ENCODE measurements around the gene MST1. TPM values are rescaled to one million over a fixed set of nuclear protein-coding genes. Genes with fewer than 3 reads are reported as not detected.

The MST1 gene
- total RNA-seq: 10 to 100 TPM; 10.2 to 32.2 TPM

DNA sequence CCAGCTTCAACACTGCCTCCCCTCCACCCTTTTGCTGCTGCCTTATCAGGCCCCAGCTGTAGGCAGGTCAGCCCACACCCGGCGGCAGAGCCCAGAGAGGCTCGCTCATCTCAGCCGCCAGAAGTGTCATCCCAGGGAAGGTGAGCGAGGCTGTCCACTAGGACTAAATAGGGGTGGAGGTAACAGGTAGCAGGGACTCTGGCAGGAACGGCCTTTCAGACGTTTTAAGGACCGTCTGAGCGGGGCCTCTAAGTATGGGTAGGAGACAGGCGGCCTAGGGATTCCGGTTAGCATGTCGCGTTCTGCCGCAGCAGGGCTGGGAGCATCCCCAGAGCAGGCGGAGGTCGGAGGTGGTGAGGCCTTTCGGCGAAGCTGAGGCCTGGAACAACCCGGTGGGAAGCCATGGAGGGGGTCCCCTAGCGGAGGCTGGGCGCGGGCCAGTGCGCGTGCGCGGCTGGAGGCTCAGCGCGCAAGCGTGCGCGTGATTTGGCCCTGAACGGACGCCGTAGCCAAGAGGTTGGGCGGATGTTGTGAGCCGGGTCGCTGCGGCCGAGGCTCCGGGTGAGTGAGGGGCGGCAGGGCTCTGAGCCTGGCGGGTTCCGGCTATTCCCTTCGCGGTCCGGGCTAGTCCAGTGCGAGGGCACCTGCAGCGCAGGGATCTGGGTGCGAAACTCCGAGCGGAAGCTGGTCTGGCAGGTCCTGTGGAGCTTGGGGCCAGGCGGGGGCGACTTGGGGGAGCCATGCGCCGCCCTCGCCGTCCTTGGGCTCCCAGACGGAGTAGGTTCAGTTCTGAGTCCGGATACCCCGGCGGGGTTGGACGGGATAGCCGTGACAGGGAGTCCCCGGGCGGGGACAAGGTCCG is at the start of gene MST1, which contains the start of gene RNF123:
Gene MST1 (minus strand): TSS at position 429 of the 862 bp plus-strand sequence. CDS start 783 bp downstream, outside the sequence.
Gene RNF123 (plus strand): TSS at position 512 of the 862 bp plus-strand sequence. CDS start 1,609 bp downstream, outside the sequence.
- WGBS: 1% methylated on average over 54 of the region's 66 CpGs
- Histone ChIP-seq H3K4me3 (peak within 1 kb of the TSS; percentile 87 to 95), H3K36me3 (no peaks in the 10 kb centered on the region), H3K27ac (peak within 1 kb of the TSS; percentile 76 to 77), H3K27me3 (replicated peaks; ENCODE audit: insufficient read depth) (no peaks in the 10 kb centered on the region), H3K4me1 (replicated peaks) (peaks cover 8% of the 10 kb centered on the region), H3K9me3 (no peaks in the 10 kb centered on the region)
- TF ChIP-seq POLR2A (IDR thresholded peaks at IDR 0.05): peak; percentile 57
- TF ChIP-seq, protein P1, sequence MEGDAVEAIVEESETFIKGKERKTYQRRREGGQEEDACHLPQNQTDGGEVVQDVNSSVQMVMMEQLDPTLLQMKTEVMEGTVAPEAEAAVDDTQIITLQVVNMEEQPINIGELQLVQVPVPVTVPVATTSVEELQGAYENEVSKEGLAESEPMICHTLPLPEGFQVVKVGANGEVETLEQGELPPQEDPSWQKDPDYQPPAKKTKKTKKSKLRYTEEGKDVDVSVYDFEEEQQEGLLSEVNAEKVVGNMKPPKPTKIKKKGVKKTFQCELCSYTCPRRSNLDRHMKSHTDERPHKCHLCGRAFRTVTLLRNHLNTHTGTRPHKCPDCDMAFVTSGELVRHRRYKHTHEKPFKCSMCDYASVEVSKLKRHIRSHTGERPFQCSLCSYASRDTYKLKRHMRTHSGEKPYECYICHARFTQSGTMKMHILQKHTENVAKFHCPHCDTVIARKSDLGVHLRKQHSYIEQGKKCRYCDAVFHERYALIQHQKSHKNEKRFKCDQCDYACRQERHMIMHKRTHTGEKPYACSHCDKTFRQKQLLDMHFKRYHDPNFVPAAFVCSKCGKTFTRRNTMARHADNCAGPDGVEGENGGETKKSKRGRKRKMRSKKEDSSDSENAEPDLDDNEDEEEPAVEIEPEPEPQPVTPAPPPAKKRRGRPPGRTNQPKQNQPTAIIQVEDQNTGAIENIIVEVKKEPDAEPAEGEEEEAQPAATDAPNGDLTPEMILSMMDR (IDR thresholded peaks at IDR 0.05): peak in 2 of 4 experiments; percentile 49 to 53
- peak; percentile 95 for TF ChIP-seq POLR2AphosphoS5 (IDR thresholded peaks at IDR 0.05)
- intact Hi-C loops (cut with DNase I): no loop called here
- DNase-seq (ENCODE audit: low spot score): peak; percentile 78

DNA sequence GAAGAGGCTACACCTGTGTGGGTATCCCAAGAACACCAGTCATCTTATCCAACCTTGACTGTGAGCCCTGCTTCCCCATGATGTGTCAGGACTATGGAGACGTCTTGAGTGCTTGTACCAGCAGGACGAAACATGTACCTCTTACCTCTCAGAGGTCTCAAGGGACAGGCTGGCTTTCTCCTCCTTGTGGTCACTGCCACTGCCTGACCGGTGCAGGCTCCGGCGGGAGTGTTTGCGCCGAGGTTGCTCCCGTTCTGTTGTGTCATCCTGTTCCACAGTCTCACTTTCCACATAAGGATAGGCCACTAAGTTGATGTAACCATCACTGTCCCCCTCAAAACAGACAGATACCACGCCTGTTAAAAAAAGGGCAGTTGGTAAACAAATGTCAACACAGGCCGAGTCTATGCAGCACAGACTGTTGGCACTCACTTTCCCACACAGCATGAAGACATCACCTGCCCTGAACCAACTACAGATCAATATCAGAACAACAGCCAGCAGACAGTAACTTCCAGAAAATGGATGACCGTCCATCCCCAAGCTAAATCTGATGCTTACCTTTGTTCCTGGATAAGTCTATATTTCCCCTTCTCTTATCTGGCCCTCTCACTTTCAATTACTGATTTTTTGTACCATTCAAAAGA is 48.9 kb upstream of the MST1 start:
- 95% methylated on average over 11 of the region's 11 CpGs for WGBS
- Histone ChIP-seq H3K9me3 (no peaks in the 10 kb centered on the region), H3K4me3 (no peak overlapping the region), H3K36me3 (peaks cover 0 to 6% of the 10 kb centered on the region in 2 donors), H3K4me1 (replicated peaks) (no peaks in the 10 kb centered on the region), H3K27ac (no peak overlapping the region), H3K27me3 (replicated peaks; ENCODE audit: insufficient read depth) (no peaks in the 10 kb centered on the region)
- intact Hi-C loops (cut with DNase I): no loop called here
- DNase-seq (ENCODE audit: low spot score): no peak
- no peak for TF ChIP-seq POLR2AphosphoS5 (IDR thresholded peaks at IDR 0.05)

DNA sequence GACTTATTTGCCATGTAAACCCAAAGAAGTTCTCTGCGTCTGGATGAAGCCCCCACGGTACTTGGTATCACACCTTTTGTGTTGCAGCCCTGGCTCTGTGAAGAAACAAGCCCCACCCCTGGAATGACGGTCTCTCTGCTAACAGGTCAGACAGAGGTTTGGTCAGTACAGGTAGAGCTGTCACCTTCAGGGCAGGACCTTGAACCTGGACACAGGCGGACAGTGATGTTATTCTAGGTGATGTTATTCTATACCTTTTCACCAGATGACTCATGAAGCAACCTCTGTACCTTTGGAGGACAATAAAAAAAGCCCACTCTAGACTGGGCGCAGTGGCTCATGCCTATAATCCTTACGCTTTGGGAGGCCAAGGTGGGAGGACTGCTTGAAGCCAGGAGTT is 45.5 kb upstream of the MST1 start:
- no peaks in the 10 kb centered on the region for H3K4me1 ChIP-seq (replicated peaks)
- no peaks in the 10 kb centered on the region for H3K9me3 ChIP-seq
- H3K27ac ChIP-seq: no peak overlapping the region
- TF ChIP-seq POLR2AphosphoS5 (IDR thresholded peaks at IDR 0.05) (no peak), POLR2A (IDR thresholded peaks at IDR 0.05) (no peak)
- TF ChIP-seq, protein P1 (IDR thresholded peaks at IDR 0.05): no peak
- no peaks in the 10 kb centered on the region for H3K27me3 ChIP-seq (replicated peaks; ENCODE audit: insufficient read depth)
- intact Hi-C loops (cut with DNase I): no loop called here
- 92% methylated on average over 6 of the region's 6 CpGs for WGBS
- no peak for DNase-seq (ENCODE audit: low spot score)
- H3K4me3 ChIP-seq: no peak overlapping the region
- H3K36me3 ChIP-seq: peaks cover 4 to 6% of the 10 kb centered on the region in 2 donors

DNA sequence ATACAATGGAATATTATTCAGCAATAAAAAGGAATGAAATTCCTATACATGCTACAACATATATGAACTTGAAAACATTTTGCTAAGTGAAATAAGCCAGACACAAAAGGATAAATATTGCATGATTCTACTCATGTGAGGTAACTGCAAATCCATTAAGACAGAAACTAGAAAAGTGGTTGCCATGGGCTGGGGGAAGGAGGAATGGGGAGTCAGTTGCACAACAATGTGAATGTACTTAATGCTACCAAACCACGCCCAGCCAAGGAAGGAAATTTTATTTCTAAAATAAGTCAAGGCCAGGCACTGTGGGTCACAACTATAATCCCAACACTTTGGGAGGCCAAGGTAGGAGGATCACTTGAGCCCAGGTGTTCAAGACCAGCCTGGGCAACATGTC is 44.3 kb upstream of the MST1 start:
- 91% methylated on average over 1 of the region's 1 CpG for WGBS
- no peaks in the 10 kb centered on the region for H3K9me3 ChIP-seq
- H3K4me3 ChIP-seq: no peak overlapping the region
- peaks cover 4 to 6% of the 10 kb centered on the region in 2 donors for H3K36me3 ChIP-seq
- intact Hi-C loops (cut with DNase I): no loop called here
- no peaks in the 10 kb centered on the region for H3K27me3 ChIP-seq (replicated peaks; ENCODE audit: insufficient read depth)
- H3K27ac ChIP-seq: no peak overlapping the region
- H3K4me1 ChIP-seq (replicated peaks): no peaks in the 10 kb centered on the region
- no peak for DNase-seq (ENCODE audit: low spot score)
- TF ChIP-seq, protein P1 (IDR thresholded peaks at IDR 0.05): no peak
- no peak for TF ChIP-seq POLR2AphosphoS5 (IDR thresholded peaks at IDR 0.05)
- TF ChIP-seq POLR2A (IDR thresholded peaks at IDR 0.05): no peak

DNA sequence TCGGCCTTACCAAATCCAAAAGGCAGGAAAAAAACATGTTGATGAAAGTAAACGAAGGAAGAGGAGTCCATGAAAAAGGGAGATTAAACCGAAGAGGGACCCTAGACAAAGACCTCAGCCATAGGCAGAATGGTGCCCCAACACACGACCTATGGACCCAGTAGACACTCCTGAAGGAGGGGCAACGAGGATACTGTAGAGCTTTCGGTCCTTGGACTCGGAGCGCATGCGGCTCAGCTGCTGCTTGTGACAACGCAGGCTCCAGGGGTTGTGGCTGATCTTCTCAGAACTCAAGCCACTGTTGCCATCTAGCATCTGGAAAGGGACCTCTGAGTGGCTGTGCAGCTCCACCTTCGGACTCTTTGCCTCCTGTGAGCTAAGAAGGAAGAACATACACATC is 43.3 kb upstream of the MST1 start:
- Histone ChIP-seq H3K4me1 (replicated peaks) (no peaks in the 10 kb centered on the region), H3K27me3 (replicated peaks; ENCODE audit: insufficient read depth) (no peaks in the 10 kb centered on the region), H3K9me3 (no peaks in the 10 kb centered on the region), H3K27ac (no peak overlapping the region), H3K4me3 (no peak overlapping the region), H3K36me3 (peaks cover 2 to 9% of the 10 kb centered on the region in 2 donors)
- WGBS: 92% methylated on average over 11 of the region's 11 CpGs
- no peak for TF ChIP-seq POLR2AphosphoS5 (IDR thresholded peaks at IDR 0.05)
- TF ChIP-seq, protein P1 (IDR thresholded peaks at IDR 0.05): no peak
- TF ChIP-seq POLR2A (IDR thresholded peaks at IDR 0.05): no peak
- no peak for DNase-seq (ENCODE audit: low spot score)
- intact Hi-C loops (cut with DNase I): no loop called here
